HEK293T (cell line): ENCODE data around the gene KMT2C.

Experiments used
- BHLHE40 ChIP-seq: fragments of 450-650 bp; IDR thresholded peaks from 2 replicates; pipeline ENCODE4 v1.6.1; 2016; ENCODE audit warnings: mild to moderate bottlenecking, moderate library complexity, borderline replicate concordance
- FOXA1 ChIP-seq: fragments of 450-650 bp; IDR thresholded peaks from 2 replicates; pipeline ENCODE4 v1.6.1; 2016; ENCODE audit warnings: mild to moderate bottlenecking
- FOXM1 ChIP-seq: fragments of 450-650 bp; IDR thresholded peaks from 2 replicates; pipeline ENCODE4 v1.6.1; 2017; ENCODE audit warnings: mild to moderate bottlenecking, borderline replicate concordance
- HDGF ChIP-seq: fragments of 450-650 bp; IDR thresholded peaks from 2 replicates; pipeline ENCODE4 v1.6.1; 2017; ENCODE audit warnings: antibody characterized with exemption, borderline replicate concordance
- LEF1 ChIP-seq: fragments of 450-650 bp; IDR thresholded peaks from 2 replicates; pipeline ENCODE4 v1.6.1; 2017; ENCODE audit warnings: mild to moderate bottlenecking, borderline replicate concordance
- NFRKB ChIP-seq: fragments of 450-650 bp; IDR thresholded peaks from 2 replicates; pipeline ENCODE4 v1.6.1; 2016; ENCODE audit warnings: mild to moderate bottlenecking, moderate library complexity
- SP1 ChIP-seq: fragments of 450-650 bp; IDR thresholded peaks from 2 replicates; pipeline ENCODE4 v1.6.1; 2017

DNA sequence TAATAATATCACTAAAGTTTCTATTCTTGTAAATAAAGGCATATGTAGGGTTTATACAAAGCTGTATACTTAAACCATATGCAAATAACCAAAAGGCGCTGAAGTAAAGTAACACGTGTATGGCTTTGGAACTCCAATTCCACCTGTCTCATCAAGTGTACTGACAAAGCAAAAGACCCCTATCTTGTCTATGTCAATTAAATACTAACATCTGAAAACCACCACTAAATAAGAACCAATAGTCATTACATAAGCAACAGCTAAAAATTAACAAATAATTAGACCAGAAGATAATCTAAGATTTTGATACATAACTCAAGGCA is 93.9 kb downstream of the KMT2C start:
- TF ChIP-seq HDGF (no peak), BHLHE40 (no peak), FOXA1 (no peak), FOXM1 (no peak), SP1 (no peak), LEF1 (no peak), NFRKB (no peak)
